Measurements from ENCODE around the gene SLC26A11.

SLC26A11 gene

DNA sequence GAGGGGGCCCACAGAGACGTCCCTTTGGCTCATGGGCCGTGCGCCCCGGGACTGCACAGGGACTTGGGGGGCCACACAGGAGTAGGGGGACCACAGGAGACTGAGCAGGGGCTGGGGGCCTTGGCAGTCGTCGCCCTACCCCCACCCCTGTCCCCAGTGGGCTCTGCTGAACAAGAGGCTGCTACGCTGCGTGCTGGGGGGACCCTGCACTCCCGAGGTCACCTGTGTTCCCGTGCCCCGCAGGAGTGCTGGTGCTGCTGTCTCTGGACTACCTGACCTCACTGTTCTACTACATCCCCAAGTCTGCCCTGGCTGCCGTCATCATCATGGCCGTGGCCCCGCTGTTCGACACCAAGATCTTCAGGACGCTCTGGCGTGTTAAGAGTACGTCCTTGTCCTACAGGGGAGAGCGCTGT lies 26.0 kb downstream of the SLC26A11 start:
- H3K4me3 ChIP-seq (replicated peaks; ENCODE audit: low read depth, low read length), result no peak overlapping the region
- no peak for TF ChIP-seq CTCF (IDR thresholded peaks at IDR 0.05; ENCODE audit: low read depth, low read length, missing control alignments)
- DNase-seq (ENCODE audit: extremely low read depth, low read depth), result no peak

- TF ChIP-seq CTCF (IDR thresholded peaks at IDR 0.05; ENCODE audit: low read depth, low read length, missing control alignments), result no peak
- no peak for DNase-seq (ENCODE audit: extremely low read depth, low read depth)
- H3K4me3 ChIP-seq (replicated peaks; ENCODE audit: low read depth, low read length), result no peak overlapping the region
These were observed 26.5 kb downstream of the SLC26A11 start for GRCh38 chr17:80246726-80247125.

DNA sequence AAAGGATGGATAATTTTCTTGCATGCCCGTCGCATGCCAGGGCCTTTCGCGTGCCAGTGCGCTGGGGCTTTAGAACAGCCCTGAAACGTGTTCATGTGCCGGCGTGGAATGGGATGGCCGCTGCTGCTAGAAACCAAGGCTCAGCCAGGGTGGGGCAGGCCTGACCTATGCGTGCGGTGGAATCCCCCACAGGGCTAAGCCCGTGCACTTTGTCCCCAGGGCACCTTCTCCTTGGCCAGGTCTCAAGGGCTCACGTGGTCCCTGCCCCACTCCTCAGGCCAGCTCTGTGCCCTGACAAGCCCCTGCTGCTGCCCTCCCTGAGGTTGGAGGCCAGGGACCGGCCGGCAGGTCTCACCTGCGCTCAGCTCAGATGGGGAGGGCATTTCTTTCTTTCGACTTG lies 27.3 kb downstream of the SLC26A11 start:
- no peak for DNase-seq (ENCODE audit: extremely low read depth, low read depth)
- H3K4me3 ChIP-seq (replicated peaks; ENCODE audit: low read depth, low read length), result no peak overlapping the region
- no peak for TF ChIP-seq CTCF (IDR thresholded peaks at IDR 0.05; ENCODE audit: low read depth, low read length, missing control alignments)

GRCh38 chr17:80248001-80248893 lies 28.0 kb downstream of the SLC26A11 start:
- TF ChIP-seq CTCF (IDR thresholded peaks at IDR 0.05; ENCODE audit: low read depth, low read length, missing control alignments), result no peak
- no peak overlapping the region for H3K4me3 ChIP-seq (replicated peaks; ENCODE audit: low read depth, low read length)
- no peak for DNase-seq (ENCODE audit: extremely low read depth, low read depth)

DNA sequence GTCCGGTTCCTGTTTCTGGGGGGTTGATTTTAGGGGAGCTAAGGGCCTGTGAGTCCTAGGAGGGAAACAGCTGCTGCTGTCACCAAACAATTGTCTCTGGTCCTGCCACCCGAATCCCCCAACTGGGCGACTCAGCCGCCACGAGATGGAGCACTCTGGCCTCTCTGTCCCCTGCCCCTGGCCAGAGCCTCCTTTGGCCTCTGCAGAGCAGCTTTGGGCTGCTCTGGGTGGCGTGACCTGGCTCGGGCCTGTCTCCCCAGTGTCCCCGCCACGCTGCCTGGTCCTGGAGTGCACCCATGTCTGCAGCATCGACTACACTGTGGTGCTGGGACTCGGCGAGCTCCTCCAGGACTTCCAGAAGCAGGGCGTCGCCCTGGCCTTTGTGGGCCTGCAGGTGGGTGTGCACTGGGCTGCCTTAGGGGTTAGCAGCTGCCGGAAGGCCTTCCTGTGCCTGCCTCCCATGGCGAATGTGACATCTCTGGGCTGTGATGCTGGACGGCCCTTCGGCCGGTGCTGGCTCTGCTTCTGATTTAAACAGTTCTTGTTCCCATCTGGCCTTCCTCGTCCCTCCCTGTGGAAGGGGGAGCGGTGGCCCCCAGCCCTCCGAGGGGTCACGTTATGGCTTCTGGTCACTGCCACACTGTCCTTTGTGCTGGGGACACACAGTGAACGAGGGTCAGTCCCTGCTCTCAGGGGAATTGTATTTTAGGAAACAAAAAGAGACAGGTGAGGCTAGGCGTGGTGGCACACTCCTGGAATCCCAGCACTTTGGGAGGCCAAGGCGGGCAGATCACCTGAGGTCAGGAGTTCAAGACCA lies 28.9 kb downstream of the SLC26A11 start:
- H3K4me3 ChIP-seq (replicated peaks; ENCODE audit: low read depth, low read length), result no peak overlapping the region
- TF ChIP-seq CTCF (IDR thresholded peaks at IDR 0.05; ENCODE audit: low read depth, low read length, missing control alignments), result no peak
- DNase-seq (ENCODE audit: extremely low read depth, low read depth), result no peak

- DNase-seq (ENCODE audit: extremely low read depth, low read depth), result no peak
- H3K4me3 ChIP-seq (replicated peaks; ENCODE audit: low read depth, low read length), result no peak overlapping the region
- TF ChIP-seq CTCF (IDR thresholded peaks at IDR 0.05; ENCODE audit: low read depth, low read length, missing control alignments), result no peak
These were observed 31.7 kb downstream of the SLC26A11 start for GRCh38 chr17:80251966-80252365.
